ENCODE data around the gene SNTA1. TPM values are rescaled to one million over a fixed set of nuclear protein-coding genes. Genes with fewer than 3 reads are reported as not detected.

SNTA1 gene
- total and polyA plus RNA-seq, 2 of the 13 experiments (the other 11 are each of a cell fraction or from before 2014, with no cell fraction given): 16.4 to 18.3 TPM

GRCh38 chr20:33443512-33444239 lies at the start of gene SNTA1 (continued):
- TF ChIP-seq NCOA2 (CRISPR knock-in tag; IDR thresholded peaks at IDR 0.05) (no peak), EHMT2 (IDR thresholded peaks at IDR 0.05; ENCODE audit: borderline replicate concordance, low read depth, low read length) (no peak), ZBTB7B (CRISPR knock-in tag; IDR thresholded peaks at IDR 0.05) (no peak), ZBTB20 (CRISPR knock-in tag; IDR thresholded peaks at IDR 0.05; ENCODE audit: borderline replicate concordance, low read depth) (no peak), ZNF780A (CRISPR knock-in tag; IDR thresholded peaks at IDR 0.05) (no peak), SMAD9 (CRISPR knock-in tag; IDR thresholded peaks at IDR 0.05) (peak; percentile 50; the same call in 1 of the 2 replicates), TGIF2 (CRISPR knock-in tag; IDR thresholded peaks at IDR 0.05) (no peak), HDAC2 (CRISPR knock-in tag; IDR thresholded peaks at IDR 0.05) (peak; percentile 58), SMAD1 (CRISPR knock-in tag; IDR thresholded peaks at IDR 0.05; ENCODE audit: borderline replicate concordance, low read depth) (no peak), PCBP2 (optimal IDR thresholded peaks at IDR 0.05; ENCODE audit: low read depth, low read length, poor library complexity, severe bottlenecking) (no peak), HNRNPUL1 (IDR thresholded peaks at IDR 0.05; ENCODE audit: low read depth, low read length) (no peak), MZF1 (CRISPR knock-in tag; IDR thresholded peaks at IDR 0.05; ENCODE audit: borderline replicate concordance) (no peak), DMAP1 (CRISPR knock-in tag; IDR thresholded peaks at IDR 0.05) (no peak), ZNF292 (CRISPR knock-in tag; IDR thresholded peaks at IDR 0.05; ENCODE audit: borderline replicate concordance, low read depth) (no peak), EZH2 (conservative IDR thresholded peaks at IDR 0.05; ENCODE audit: low read depth, low read length) (no peak), HOMEZ (CRISPR knock-in tag; IDR thresholded peaks at IDR 0.05; ENCODE audit: low read depth) (no peak), ZNF451 (CRISPR knock-in tag; IDR thresholded peaks at IDR 0.05) (peak; percentile 80), JARID2 (CRISPR knock-in tag; IDR thresholded peaks at IDR 0.05; ENCODE audit: insufficient replicate concordance) (no peak), PTBP1 (IDR thresholded peaks at IDR 0.05; ENCODE audit: low read depth, low read length, poor library complexity, severe bottlenecking) (no peak), KAT7 (CRISPR knock-in tag; IDR thresholded peaks at IDR 0.05; ENCODE audit: borderline replicate concordance) (no peak), KLF15 (CRISPR knock-in tag; IDR thresholded peaks at IDR 0.05; ENCODE audit: borderline replicate concordance) (no peak), ZNF550 (CRISPR knock-in tag; IDR thresholded peaks at IDR 0.05; ENCODE audit: borderline replicate concordance) (no peak), HIVEP1 (CRISPR knock-in tag; IDR thresholded peaks at IDR 0.05) (no peak)
- TF ChIP-seq, protein P1, sequence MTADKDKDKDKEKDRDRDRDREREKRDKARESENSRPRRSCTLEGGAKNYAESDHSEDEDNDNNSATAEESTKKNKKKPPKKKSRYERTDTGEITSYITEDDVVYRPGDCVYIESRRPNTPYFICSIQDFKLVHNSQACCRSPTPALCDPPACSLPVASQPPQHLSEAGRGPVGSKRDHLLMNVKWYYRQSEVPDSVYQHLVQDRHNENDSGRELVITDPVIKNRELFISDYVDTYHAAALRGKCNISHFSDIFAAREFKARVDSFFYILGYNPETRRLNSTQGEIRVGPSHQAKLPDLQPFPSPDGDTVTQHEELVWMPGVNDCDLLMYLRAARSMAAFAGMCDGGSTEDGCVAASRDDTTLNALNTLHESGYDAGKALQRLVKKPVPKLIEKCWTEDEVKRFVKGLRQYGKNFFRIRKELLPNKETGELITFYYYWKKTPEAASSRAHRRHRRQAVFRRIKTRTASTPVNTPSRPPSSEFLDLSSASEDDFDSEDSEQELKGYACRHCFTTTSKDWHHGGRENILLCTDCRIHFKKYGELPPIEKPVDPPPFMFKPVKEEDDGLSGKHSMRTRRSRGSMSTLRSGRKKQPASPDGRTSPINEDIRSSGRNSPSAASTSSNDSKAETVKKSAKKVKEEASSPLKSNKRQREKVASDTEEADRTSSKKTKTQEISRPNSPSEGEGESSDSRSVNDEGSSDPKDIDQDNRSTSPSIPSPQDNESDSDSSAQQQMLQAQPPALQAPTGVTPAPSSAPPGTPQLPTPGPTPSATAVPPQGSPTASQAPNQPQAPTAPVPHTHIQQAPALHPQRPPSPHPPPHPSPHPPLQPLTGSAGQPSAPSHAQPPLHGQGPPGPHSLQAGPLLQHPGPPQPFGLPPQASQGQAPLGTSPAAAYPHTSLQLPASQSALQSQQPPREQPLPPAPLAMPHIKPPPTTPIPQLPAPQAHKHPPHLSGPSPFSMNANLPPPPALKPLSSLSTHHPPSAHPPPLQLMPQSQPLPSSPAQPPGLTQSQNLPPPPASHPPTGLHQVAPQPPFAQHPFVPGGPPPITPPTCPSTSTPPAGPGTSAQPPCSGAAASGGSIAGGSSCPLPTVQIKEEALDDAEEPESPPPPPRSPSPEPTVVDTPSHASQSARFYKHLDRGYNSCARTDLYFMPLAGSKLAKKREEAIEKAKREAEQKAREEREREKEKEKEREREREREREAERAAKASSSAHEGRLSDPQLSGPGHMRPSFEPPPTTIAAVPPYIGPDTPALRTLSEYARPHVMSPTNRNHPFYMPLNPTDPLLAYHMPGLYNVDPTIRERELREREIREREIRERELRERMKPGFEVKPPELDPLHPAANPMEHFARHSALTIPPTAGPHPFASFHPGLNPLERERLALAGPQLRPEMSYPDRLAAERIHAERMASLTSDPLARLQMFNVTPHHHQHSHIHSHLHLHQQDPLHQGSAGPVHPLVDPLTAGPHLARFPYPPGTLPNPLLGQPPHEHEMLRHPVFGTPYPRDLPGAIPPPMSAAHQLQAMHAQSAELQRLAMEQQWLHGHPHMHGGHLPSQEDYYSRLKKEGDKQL (CRISPR knock-in tag; IDR thresholded peaks at IDR 0.05; ENCODE audit: low read depth): 0 out of 2 replicates have a peak, but pooled peaks have one; percentile 12
